Measurements from ENCODE around the gene FZD4. TPM values are rescaled to one million over a fixed set of nuclear protein-coding genes. Genes with fewer than 3 reads are reported as not detected.
A peak's percentile ranks its signal among the peaks of the same experiment; 100 is the strongest.

The FZD4 gene
- total RNA-seq, 1 donor: 17.3 TPM

DNA sequence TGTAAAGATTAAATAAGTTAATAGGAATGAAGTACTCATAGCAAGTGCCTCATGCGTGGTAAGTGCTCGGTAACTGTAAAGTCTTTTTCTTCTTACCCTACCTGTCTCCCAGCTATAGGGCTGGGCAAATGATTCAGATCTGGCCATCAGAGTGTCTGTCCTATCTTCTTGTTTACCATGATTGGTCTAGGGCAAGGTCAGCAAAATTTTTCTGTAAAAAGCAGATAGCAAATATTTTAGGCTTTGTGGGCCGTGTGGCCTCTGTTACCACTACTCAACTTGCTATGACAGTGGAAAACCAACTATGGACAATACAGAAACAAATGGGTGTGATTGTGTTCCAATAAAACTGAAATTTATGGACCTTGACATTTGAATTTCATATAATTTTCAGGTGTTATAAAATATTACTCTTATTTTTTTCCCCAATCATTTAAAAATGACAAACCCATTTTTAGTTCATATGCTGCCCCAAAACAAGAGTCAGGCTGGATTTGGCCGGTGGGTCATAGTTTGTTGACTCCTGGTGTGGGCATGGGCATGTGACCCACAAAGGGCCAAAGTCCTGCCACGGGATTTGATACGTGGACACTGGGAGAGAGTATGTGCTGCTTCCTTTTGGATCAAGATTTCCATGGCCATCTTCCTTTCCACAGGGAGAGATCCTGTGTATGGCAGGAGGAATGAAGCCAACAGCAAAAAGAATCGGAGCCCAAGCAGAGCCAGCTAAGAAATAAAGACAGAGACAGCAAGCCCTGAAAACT, 26.8 kb upstream of the FZD4 start:
- no peak for DNase-seq (ENCODE audit: low read depth)
- TF ChIP-seq, protein P1, sequence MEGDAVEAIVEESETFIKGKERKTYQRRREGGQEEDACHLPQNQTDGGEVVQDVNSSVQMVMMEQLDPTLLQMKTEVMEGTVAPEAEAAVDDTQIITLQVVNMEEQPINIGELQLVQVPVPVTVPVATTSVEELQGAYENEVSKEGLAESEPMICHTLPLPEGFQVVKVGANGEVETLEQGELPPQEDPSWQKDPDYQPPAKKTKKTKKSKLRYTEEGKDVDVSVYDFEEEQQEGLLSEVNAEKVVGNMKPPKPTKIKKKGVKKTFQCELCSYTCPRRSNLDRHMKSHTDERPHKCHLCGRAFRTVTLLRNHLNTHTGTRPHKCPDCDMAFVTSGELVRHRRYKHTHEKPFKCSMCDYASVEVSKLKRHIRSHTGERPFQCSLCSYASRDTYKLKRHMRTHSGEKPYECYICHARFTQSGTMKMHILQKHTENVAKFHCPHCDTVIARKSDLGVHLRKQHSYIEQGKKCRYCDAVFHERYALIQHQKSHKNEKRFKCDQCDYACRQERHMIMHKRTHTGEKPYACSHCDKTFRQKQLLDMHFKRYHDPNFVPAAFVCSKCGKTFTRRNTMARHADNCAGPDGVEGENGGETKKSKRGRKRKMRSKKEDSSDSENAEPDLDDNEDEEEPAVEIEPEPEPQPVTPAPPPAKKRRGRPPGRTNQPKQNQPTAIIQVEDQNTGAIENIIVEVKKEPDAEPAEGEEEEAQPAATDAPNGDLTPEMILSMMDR (IDR thresholded peaks at IDR 0.05; ENCODE audit: insufficient read depth, low read depth, low read length): no peak

DNA sequence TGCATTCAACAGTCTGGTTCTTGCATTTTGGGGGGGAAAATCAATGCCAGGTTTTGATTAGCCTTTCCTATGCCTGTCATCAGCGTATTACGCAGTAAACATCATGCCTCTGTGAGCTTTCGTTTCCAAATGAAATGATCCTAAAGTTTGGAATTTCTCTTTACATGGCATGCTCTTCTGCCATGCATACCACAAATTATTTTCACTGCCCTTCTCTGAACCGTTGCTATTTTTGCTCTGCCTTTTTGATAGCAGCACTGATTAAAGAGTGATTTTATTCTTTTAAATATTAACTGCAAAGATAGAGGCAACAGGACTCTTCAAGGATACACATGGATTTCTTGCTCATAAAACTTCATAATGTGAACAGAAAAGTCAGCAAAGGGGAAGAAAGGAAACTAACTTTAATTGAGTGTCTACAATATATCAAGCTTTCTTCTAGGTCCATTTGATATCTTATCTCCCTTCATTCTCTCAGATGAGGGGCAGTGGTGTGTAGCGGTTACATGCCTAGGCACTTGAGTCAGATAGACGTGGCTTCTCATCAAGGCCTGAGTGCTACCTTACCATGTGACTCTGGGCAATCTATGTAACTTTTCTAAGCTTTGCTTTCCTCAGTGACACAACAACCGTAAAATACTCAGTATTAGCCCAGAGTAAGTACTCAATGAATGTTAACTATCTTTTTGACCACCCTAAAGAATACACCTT, 25.0 kb upstream of the FZD4 start:
- no peak overlapping the region for H3K4me3 ChIP-seq (ENCODE audit: low read depth, low read length)
- no peak for DNase-seq (ENCODE audit: low read depth)
- TF ChIP-seq, protein P1 (IDR thresholded peaks at IDR 0.05; ENCODE audit: insufficient read depth, low read depth, low read length): no peak

More for the DNA sequence above, 26.8 kb upstream of the FZD4 start:
- H3K4me3 ChIP-seq (ENCODE audit: low read depth, low read length): no peak overlapping the region

DNA sequence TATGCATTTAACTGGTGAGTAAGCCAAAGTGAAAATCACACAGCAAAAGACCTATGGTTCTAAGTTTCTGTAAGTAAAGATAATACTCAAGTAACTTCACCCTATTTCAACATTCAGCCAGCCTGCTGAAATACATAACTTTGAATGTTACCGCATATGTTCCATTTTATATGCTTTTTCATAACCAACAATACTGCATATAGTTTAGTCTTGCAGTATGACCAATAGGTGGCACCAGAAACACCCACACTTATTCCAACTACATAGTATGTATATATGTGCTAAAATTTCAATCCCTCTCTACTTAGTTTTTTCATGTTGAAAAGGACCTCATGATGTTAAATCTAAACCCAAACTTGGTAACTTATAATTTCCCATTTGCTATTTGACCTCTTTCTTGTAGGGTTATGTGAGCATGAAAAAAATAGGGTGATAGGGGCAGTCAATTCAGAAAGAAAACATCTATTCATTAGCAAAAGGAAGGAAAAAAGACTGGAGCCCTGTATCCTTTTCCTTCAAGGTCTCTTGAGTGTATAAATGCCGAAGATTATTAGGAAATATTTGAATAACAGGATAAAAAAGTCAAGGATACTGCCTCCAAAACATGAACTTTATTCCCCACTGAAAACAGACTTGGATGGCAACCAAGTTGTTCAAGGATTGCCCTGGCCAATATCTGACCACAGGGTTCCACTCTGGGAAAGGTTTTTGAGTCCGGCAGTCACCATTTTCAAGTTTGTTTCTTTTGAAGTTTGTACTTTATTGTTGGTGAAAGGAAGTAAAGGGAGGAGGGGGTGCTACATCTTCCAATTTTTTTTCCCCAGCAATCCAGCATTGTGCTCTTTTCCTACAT, 23.8 kb upstream of the FZD4 start:
- TF ChIP-seq, protein P1 (IDR thresholded peaks at IDR 0.05; ENCODE audit: insufficient read depth, low read depth, low read length): peak; percentile 72
- peak; percentile 71 for DNase-seq (ENCODE audit: low read depth)
- H3K4me3 ChIP-seq (ENCODE audit: low read depth, low read length): no peak overlapping the region

DNA sequence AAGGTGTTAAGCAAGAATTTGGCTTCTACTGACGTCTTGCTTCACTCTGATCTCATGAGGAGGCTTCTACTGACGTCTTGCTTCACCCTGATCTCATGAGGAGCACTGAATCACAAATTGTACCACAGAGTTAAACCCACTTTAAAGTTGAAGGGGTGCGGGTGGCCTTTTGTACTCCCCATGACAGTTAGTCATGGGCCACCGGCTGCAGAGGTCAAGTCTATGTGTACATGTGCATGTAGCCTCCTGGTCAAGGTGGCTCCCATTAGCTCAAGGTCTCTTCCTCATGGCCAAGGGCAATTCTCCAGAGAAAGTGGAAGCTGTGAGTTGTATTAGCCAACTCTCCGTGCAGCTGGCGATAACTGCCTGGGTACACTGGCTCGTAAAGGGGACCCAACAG, 23.1 kb upstream of the FZD4 start:
- H3K4me3 ChIP-seq (ENCODE audit: low read depth, low read length): no peak overlapping the region
- peak; percentile 36 for DNase-seq (ENCODE audit: low read depth)
- TF ChIP-seq, protein P1 (IDR thresholded peaks at IDR 0.05; ENCODE audit: insufficient read depth, low read depth, low read length): no peak

DNA sequence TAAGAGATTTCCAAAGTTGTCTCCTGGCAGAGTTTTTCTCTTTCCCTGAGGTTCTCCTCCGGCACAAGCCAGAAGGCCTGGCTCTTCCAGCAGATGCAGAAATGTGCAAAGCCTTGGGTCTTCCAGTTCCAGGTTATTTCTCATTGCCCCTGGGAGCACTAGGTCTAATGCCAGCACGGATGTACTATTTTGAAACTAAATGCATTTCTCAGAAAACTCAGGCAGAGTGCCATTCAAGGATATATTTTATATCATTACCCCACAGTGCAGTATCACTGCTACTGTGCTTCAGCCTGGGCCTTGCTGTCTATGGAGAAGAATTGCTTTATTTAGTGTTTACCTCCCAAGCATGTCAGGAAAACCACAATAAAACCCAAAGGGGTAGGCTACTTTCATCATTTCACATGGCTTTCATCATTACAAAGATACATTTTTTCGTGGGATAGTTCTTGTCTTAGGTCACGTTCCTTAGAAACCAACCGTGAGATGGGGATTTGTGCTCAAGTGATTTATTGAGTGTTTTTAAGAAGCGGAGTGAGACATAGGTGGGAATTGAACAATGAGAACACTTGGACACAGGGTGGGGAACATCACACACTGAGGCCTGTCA, 22.4 kb upstream of the FZD4 start:
- no peak overlapping the region for H3K4me3 ChIP-seq (ENCODE audit: low read depth, low read length)
- DNase-seq (ENCODE audit: low read depth): no peak
- TF ChIP-seq, protein P1 (IDR thresholded peaks at IDR 0.05; ENCODE audit: insufficient read depth, low read depth, low read length): no peak

DNA sequence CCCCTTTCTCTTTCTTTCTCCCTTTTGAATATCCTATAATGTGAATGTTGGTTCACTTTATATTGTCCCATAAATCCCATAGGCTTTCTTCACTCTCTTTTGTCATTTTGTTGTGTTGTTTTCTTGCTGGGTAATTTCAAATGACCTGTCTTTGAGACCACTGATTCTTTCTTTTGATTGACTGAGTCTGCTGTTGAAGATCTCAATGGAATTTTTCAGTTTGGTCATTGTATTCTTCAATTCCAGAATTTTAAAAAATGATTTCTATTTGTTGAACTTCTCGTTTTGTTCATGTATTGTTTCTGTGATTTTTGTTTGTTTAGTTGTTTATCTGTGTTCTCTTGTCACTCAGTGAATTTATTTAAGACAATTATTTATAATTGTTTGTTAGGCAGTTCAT, 17.5 kb upstream of the FZD4 start:
- TF ChIP-seq, protein P1 (IDR thresholded peaks at IDR 0.05; ENCODE audit: insufficient read depth, low read depth, low read length): no peak
- no peak overlapping the region for H3K4me3 ChIP-seq (ENCODE audit: low read depth, low read length)
- DNase-seq (ENCODE audit: low read depth): no peak

Data from fibroblast of villous mesenchyme (primary cell).